Mammary epithelial cell (primary cell): ENCODE measurements around the gene CTSW.

Experiments used
- CTCF ChIP-seq, 2 donors: IDR thresholded peaks in 1 of 2; conservative IDR thresholded peaks in 1 of 2; 2 replicates each; pipeline ENCODE4 v1.5.1; 2011 to 2012; ENCODE audit warnings: inconsistent platforms in 2 of 2, low read length in 2 of 2, mild to moderate bottlenecking in 2 of 2, control low read depth in 1 of 2, low read depth in 1 of 2; ENCODE audit not compliant: insufficient read depth in 1 of 2; ENCODE audit errors: extremely low read depth in 1 of 2
- EZH2 ChIP-seq: IDR thresholded peaks from 2 replicates; pipeline ENCODE4 v1.6.1; 2012; ENCODE audit warnings: low read length, inconsistent platforms, borderline replicate concordance

- TF ChIP-seq CTCF (conservative IDR thresholded peaks at IDR 0.05 in 1 of 2, IDR thresholded peaks at IDR 0.05 in 1 of 2; ENCODE audit: extremely low read depth in 1 of 2, insufficient read depth in 1 of 2, low read depth in 1 of 2, low read length in 2 of 2) (no peak), EZH2 (no peak)
Observed at GRCh38 chr11:65858681-65859087, 21.0 kb upstream of the CTSW start.
